Activated CD4-positive, alpha-beta T cell treated with anti-CD3 and anti-CD28 coated beads for 4 hours (primary cell): ENCODE measurements around the gene PLP1.
"Not testable (repeated sequence)": the region's sequence is repeated elsewhere in the genome, so short reads cannot be mapped to it uniquely, and the experiment has no call there.

ENCODE experiments used
- DNase-seq, 2 donors: peaks; one replicate each; pipeline ENCODE4 v3.0.0-alpha.2; 2020

The PLP1 gene, protein sequence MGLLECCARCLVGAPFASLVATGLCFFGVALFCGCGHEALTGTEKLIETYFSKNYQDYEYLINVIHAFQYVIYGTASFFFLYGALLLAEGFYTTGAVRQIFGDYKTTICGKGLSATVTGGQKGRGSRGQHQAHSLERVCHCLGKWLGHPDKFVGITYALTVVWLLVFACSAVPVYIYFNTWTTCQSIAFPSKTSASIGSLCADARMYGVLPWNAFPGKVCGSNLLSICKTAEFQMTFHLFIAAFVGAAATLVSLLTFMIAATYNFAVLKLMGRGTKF

GRCh38 chrX:103776546-103776945 lies at the start of gene PLP1:
Gene PLP1, plus strand, starts transcription at chrX:103776840. Its CDS starts 156 bp downstream, at chrX:103776996.
- DNase-seq = no peak

DNA sequence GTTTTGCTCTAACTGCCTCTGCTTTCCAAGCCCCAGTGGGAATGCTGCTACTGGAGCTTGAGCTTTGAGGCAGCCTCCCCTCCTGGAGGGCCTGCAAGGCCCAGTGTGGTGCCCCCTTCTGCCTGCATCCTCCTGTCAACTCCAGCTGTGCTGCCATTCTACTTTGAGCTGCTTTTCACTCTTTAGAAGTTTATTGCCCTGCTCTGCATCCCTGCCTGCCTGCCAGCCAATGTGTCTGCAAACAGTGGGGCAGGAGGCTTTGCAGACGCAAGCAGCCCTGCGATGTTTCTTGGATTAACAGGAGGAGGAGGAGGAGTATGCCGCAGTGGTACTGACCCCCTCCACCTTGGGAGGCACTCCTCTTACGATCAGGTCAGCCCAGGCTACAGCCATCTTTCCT lies 49.5 kb upstream of the PLP1 start:
- no peak for DNase-seq

DNA sequence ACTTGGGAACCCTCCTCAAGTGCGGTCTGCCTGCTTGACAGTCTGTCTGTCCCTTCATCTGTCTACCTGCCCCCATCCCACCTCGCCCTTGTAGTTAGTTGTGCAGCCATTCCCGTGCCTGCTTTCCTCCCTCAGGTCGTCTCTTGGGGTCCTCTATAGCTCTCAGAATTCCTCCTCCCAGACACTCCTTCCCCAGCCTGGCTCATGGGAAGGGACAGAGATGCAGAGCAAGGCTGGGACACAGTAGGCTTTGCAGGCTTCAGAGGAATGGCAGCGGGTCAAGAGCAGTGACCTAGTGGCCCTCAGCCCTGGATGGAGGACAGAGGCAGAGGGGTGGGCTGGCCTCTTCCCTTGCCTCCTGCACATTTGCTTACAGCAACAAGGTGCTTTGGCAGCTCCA lies 47.6 kb upstream of the PLP1 start:
- DNase-seq = no peak

- DNase-seq = no peak
Observed at GRCh38 chrX:103730147-103730795, 46.4 kb upstream of the PLP1 start.

GRCh38 chrX:103730796-103731493 lies 45.7 kb upstream of the PLP1 start:
- no peak for DNase-seq

DNA sequence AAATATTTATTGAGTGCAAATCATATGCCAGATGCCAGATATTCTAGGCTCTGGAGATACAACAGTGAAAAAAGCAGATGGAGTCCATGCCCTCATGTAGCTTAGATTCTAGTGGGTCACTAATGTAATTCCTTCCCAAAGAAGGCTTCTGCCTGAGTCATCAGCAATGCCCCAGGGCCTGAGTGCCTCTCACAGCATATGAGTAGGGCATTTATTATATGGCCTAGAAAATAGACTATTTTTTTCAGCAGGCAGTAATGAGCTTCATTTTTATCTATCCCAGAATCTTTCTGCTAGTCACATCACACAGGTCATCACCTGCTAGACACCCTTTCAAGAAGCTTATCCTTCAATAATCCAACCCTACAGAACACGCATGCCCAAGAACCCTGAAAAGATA lies 43.6 kb upstream of the PLP1 start:
- no peak for DNase-seq

DNA sequence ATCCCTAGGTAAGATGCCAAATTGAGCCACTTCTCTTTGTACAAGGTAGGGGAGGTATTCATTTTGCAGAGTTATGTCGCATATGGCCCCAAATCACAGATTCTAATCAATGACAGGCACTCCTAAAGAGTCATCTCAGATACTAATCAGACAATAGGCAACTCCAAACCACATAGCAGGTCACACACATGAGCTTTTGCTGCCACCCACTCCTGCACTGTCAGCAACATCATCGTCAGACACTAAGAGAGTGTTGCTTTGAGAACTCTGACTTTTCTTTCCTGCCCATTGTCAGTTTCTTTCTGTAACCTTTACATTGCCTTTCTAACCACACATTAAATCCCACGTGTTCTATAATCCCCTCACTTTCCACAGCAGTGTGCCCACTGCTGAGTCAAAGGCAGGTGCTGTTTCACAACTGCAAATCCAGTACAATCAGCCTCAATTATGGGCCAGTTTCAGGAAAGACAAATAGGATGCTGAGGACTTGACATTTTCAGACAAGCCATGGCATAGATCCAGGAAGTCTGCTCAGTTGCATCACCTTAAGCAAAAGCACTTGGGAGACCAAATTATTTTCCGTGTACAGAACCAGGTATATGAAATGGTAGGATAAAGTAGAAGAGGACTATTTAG lies 42.4 kb upstream of the PLP1 start:
- DNase-seq = no peak

- DNase-seq = no peak
Observed at GRCh38 chrX:103737696-103738095, 38.9 kb upstream of the PLP1 start.

- DNase-seq = no peak
Observed at GRCh38 chrX:103739421-103739820, 37.2 kb upstream of the PLP1 start.

GRCh38 chrX:103741879-103742278 lies 34.8 kb upstream of the PLP1 start:
- DNase-seq = no peak

GRCh38 chrX:103742339-103742738 lies 34.3 kb upstream of the PLP1 start:
- no peak for DNase-seq

DNA sequence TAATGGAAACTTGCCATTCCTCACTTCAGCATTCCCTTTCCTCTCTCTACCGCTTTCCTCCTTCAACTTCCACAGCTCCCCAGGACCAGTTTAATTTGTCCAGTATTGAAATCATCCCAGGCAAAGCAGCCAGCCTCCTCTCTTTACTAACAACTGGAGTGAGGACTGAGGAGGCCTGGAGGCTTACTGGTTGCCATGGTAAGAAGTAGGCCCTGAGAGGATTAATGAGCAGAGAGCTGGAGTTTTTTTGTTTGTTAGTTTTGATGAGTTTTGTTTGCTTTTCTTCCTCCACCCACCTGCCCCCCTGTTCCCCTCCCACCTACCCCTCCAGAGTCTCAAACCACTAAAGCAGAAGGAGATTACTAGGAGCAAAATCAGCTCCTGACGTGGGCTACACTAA lies 29.5 kb upstream of the PLP1 start:
- DNase-seq = no peak

DNA sequence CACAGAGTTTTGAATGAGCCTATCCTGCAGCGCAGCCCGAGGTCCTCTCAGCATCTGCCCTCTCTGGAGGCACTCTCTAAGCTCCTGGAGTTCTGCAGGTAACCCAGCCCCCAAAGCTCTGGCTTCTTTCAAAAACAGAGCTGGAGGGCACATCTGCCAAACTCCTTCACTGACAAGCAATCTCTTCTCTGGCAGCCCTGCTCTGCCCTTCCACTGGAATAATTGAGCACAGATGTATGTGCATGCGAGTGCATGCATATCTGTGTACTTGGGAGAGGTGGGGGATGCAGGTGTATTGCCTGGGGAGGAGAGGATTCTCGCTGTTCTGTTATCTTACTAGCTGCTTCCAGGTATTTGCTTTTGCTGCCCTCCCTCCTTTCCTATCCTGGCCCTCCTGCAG lies 22.2 kb upstream of the PLP1 start:
- no peak for DNase-seq

DNA sequence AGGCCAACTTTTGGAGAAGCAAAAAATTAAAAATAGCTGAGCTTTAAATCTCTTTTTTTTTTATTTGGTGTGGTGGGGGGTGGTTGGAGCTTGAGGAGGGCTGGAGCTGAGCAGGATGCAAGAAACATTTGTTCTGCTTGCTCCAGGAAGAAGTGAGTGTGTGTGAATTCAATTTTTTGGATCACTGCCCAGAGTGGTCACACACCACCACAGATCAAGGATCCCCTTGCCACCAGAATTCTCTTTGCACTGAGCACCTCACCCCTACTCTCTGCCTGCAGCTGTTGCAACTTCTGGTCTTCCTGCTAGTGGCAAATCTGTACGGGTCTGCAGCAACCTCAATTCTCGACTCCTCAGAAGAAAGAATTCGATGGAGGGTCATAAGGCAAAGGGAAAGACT lies 19.9 kb upstream of the PLP1 start:
- no peak for DNase-seq

DNA sequence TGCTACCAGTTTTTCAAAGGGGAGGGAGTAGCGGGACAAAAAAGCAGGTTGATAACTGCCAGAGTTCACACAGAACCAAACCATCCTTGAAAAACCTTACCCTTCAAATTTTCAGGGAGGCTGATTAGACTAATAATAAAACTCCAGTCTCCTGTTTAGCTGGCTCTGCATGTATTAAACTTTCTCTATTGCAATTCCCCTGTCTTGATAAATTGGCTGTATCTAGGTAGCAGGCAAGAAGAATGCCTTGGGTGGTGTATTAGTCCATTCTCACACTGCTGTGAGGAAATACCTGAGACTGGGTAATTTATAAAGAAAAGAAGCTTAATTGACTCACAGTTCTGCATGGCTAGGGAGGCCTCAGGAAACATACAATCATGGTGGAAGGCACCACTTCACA lies 18.1 kb upstream of the PLP1 start:
- no peak for DNase-seq

DNA sequence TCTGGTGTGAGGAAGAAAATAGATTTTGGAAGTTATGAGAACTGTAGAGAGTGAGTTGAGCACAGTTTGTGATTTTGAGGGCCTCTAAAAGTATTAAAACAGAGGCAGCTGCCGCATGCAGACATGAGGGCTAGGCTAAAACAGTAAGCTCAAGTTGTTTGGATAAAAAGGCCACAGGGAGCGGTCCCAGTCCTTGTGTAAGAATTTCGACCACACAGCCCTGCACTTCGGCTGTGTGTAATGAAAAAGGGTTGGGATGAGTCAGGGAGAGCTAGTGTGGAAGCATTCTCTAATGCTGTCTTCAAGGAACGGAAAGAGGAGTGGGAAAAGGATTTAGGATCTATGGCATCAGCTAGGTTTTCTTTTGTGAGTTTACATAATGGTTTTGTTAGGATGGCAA lies 13.1 kb upstream of the PLP1 start:
- DNase-seq = not testable (repeated sequence)

GRCh38 chrX:103766813-103767555 lies 9.7 kb upstream of the PLP1 start:
- DNase-seq = not testable (repeated sequence)

- DNase-seq = no peak
Observed at GRCh38 chrX:103773445-103773844, 3.2 kb upstream of the PLP1 start.

DNA sequence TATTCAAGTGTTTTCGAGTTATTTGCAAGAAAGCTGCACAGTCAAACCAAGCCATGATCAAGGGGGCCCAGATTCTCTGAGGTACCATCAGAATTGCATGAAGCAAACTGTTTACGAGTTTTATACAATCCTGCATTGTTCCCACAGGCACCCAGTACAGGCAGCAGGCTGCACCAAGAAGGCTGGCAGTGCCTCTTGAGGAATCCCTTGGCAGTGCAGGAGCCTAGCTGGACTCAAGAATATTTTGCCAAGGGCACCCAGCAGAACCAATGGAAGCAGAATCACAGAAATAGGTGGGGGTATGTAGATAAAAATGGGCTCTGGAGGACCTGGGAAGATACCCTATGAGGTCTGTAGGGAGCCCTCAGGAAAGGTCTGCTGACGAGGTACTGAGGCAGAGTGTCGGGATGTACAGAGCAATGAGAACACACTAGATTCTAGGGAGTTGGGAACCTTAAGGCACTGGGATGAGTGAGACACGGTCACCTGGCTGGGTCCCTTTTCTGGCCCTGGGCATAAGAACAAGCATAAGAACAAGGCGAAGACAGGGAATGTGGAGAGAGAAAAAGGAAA lies 2.5 kb upstream of the PLP1 start:
- DNase-seq = no peak

DNA sequence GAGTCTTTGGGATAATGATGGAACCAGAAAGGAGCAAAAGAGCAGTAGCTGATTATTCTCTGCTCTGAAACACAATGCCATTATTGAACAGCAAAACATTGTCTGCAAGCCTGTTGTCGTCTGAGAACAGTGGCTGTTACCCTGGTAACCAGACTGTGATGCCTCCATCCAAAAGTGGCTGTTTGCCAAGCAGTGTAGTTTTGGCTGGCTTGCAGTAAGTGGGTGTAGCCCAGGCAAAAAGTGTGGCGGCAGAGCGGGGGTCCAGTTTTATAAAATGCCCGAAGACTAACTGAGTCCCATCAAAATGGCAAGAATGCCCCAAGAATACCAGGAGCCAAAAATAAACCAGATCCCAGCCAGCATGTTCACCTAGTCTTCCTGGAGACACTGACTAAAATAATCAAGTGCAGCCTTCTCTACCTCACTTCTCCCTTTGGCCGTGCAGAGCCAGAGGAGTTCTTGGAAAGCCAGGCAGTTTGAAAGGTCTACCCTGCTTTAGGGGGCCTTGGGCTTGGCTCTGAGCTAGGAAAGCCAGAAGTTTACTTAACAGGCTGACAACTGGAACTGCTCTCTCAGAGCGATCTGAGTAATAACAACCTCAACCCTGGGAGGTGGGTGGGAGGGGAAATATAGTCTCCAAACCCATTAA lies 2.6 kb downstream of the PLP1 start:
- DNase-seq = no peak

DNA sequence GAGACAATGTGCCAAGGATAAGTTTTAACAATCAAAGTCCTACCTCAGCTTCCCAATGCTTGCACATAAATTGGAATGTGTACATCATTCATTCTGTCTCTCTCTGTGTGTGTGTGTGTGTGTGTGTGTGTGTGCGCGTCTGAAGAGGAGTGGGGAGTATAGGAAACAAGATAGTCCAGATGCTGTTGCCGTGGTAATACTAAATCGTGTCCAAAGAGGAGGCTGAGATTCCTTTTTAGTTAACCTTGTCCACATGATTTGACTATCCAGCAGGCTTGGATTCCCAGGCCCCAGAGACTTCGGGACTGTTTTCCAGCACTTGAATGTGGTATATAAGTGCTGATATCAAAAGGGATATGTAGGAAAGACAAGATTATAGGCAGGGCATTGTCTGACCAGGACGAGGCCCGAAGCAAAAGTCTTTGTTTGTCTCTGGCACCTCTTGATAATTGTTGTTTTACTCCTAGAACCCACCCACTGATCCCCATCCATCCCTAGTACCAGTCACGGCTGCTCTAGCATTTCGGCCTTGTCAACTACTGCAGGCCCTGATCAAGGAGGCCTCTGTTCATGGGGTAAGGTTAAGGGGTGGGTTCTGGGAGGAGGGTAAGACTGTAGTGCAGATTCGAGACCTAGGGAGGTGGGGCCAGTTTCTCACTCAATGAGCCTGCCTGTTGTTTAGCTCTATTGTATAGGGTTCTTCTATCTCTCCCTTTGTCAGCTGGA lies 3.9 kb downstream of the PLP1 start:
- no peak for DNase-seq

DNA sequence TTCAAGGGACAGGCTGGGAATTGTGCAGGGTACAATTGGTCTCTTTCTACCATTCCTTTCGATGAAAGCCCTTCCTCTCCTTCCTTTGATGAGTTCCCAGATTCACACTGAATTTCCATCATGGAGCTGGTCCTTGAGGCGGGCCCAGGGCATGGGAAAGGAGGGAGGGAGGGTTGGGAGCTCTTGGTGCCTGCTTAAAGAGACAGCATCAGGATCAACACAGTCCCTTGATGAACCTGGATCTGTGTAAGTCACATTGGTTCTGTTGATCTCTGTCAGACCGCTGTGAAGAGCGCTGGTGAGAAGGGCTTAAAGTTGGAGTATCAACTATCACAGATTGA lies 4.4 kb downstream of the PLP1 start:
- DNase-seq = no peak
